ENCODE results near the gene MARK1.

The MARK1 gene

DNA sequence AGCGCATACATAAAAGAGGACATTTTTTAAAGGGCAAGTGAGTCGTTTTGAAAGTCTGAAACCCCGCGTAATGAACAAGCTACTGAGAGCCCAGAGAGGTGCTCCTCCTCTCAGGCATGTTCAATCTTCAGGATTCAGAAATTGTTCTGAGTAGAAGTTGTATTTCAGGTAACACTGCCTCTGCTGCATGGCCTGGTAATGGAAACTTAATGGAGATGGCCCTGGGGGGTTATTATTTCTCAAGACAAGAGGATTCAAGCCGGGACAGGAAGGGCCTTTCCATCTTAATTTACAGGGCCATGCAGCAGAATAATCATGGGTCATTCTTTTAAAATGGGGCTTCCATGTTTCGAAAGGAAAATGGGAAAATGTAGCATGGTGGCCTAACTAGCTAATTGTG, 42.1 kb upstream of the MARK1 start:
- H3K79me1 ChIP-seq (ENCODE audit: low read depth, low read length), result no peaks in the 10 kb centered on the region
- H3K4me3 ChIP-seq (ENCODE audit: low read length in 2 of 2), result no peak overlapping the region

DNA sequence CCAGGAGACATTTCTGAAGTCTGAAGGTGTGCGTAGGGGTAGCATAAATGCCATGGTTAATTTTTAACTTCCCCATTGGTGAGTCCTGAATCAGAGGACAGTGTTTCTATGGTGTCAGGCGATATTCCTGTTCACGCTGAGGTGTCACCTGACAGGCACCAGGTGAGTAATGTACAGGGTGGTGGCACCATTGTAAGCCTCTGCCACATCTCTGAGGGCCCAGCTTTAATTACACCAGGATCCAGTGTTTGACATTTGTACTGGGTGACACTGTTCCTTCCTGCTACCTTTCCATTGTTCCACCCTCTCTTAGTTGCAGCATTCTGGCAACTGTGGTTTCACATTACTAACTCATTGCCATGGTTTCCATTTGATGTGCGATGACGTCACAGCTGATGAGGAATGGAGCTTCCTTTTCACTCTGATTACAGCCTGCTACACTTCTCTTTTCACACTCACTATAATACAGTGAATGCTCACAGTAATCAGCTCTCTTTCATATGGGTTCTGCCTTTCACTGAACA, 40.6 kb upstream of the MARK1 start:
- peak; percentile 29 for DNase-seq (ENCODE audit: low spot score)
- H2BK12ac ChIP-seq (ENCODE audit: low read length), result no peak overlapping the region
- H4K8ac ChIP-seq (ENCODE audit: low read depth, low read length), result no peak overlapping the region
- no peak overlapping the region for H3K23ac ChIP-seq (ENCODE audit: low read depth, low read length, poor library complexity)
- H3K27ac ChIP-seq (replicated peaks; ENCODE audit: low read length), result no peak overlapping the region
- WGBS, 2 donors (ENCODE audit: extremely low coverage in 2 of 2, insufficient read length in 2 of 2, insufficient replicate concordance in 1 of 2), result no CpG with 5 or more reads among the region's 5 CpGs
- no peak overlapping the region for H4K91ac ChIP-seq (ENCODE audit: low read depth, low read length, poor library complexity)
- no peak overlapping the region for H3K4me2 ChIP-seq (ENCODE audit: insufficient read depth, low read length, poor library complexity, severe bottlenecking)
- H3K9ac ChIP-seq (ENCODE audit: low read depth, low read length, poor library complexity), result no peak overlapping the region
- peaks cover 4 to 8% of the 10 kb centered on the region in 2 donors for H3K4me1 ChIP-seq (ENCODE audit: control insufficient read depth in 2 of 2, insufficient read depth in 1 of 2, low read depth in 1 of 2, low read length in 2 of 2)
- H3K27me3 ChIP-seq (ENCODE audit: control insufficient read depth in 3 of 3, insufficient read depth in 3 of 3, low read depth in 1 of 3, low read length in 3 of 3), result no peaks in the 10 kb centered on the region
- no peak overlapping the region for H3K18ac ChIP-seq (ENCODE audit: low read length)
- H2AK5ac ChIP-seq (ENCODE audit: low read depth, low read length), result no peak overlapping the region
- no peak overlapping the region for H2BK5ac ChIP-seq (ENCODE audit: low read length)
- H3K79me1 ChIP-seq (ENCODE audit: low read depth, low read length), result no peaks in the 10 kb centered on the region
- no peak overlapping the region for H3K4ac ChIP-seq (ENCODE audit: low read length)
- H3K4me3 ChIP-seq (ENCODE audit: low read length in 2 of 2), result no peak overlapping the region
- H3K14ac ChIP-seq (ENCODE audit: low read length), result no peak overlapping the region
- no peak overlapping the region for H2BK15ac ChIP-seq (ENCODE audit: low read length)
- no peaks in the 10 kb centered on the region for H3K36me3 ChIP-seq (replicated peaks in 1 of 2; ENCODE audit: control insufficient read depth in 2 of 2, insufficient read depth in 2 of 2, low read length in 2 of 2)
- H3K9me3 ChIP-seq (replicated peaks in 1 of 2; ENCODE audit: control insufficient read depth in 2 of 2, insufficient read depth in 1 of 2, low read depth in 1 of 2, low read length in 2 of 2), result no peaks in the 10 kb centered on the region
- H2AFZ ChIP-seq (ENCODE audit: low read length), result no peak overlapping the region
- H2BK120ac ChIP-seq (ENCODE audit: low read depth, low read length), result no peak overlapping the region

More for the DNA sequence above, 42.1 kb upstream of the MARK1 start:
- Histone ChIP-seq H3K4me1 (ENCODE audit: control insufficient read depth in 2 of 2, insufficient read depth in 1 of 2, low read depth in 1 of 2, low read length in 2 of 2) (peaks cover 4 to 8% of the 10 kb centered on the region in 2 donors), H3K27me3 (ENCODE audit: control insufficient read depth in 3 of 3, insufficient read depth in 3 of 3, low read depth in 1 of 3, low read length in 3 of 3) (no peaks in the 10 kb centered on the region), H2BK15ac (ENCODE audit: low read length) (no peak overlapping the region), H2BK120ac (ENCODE audit: low read depth, low read length) (no peak overlapping the region), H3K14ac (ENCODE audit: low read length) (no peak overlapping the region), H2AFZ (ENCODE audit: low read length) (no peak overlapping the region), H3K18ac (ENCODE audit: low read length) (no peak overlapping the region), H2AK5ac (ENCODE audit: low read depth, low read length) (no peak overlapping the region), H2BK5ac (ENCODE audit: low read length) (no peak overlapping the region), H2BK12ac (ENCODE audit: low read length) (no peak overlapping the region), H3K36me3 (replicated peaks in 1 of 2; ENCODE audit: control insufficient read depth in 2 of 2, insufficient read depth in 2 of 2, low read length in 2 of 2) (no peaks in the 10 kb centered on the region), H3K23ac (ENCODE audit: low read depth, low read length, poor library complexity) (no peak overlapping the region), H4K8ac (ENCODE audit: low read depth, low read length) (no peak overlapping the region), H3K4me2 (ENCODE audit: insufficient read depth, low read length, poor library complexity, severe bottlenecking) (no peak overlapping the region), H3K27ac (replicated peaks; ENCODE audit: low read length) (no peak overlapping the region), H3K4ac (ENCODE audit: low read length) (no peak overlapping the region), H4K91ac (ENCODE audit: low read depth, low read length, poor library complexity) (no peak overlapping the region), H3K9ac (ENCODE audit: low read depth, low read length, poor library complexity) (no peak overlapping the region), H3K9me3 (replicated peaks in 1 of 2; ENCODE audit: control insufficient read depth in 2 of 2, insufficient read depth in 1 of 2, low read depth in 1 of 2, low read length in 2 of 2) (no peaks in the 10 kb centered on the region)
- DNase-seq (ENCODE audit: low spot score), result no peak
- no CpG with 5 or more reads among the region's 6 CpGs for WGBS, 2 donors (ENCODE audit: extremely low coverage in 2 of 2, insufficient read length in 2 of 2, insufficient replicate concordance in 1 of 2)

DNA sequence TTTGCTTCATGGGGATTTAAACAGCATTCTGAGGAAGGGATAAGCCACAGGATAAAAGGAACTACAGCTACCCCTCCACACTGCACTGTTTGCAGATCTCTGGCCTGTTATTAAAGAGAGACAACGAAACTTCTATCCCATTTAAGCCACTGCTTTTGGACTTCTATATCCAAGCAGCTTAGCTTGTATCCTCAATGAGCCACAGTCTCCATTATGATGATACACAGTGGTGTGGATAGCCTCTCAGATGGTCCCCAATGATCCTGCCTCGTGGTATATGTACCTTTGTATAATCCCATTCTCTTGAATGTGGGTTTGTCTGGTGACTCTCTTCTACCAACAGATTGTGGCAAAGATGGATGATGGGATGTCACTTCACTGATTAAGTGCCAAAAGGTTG, 36.0 kb upstream of the MARK1 start:
- no peak overlapping the region for H3K14ac ChIP-seq (ENCODE audit: low read length)
- H2BK12ac ChIP-seq (ENCODE audit: low read length), result no peak overlapping the region
- no peak overlapping the region for H3K4me2 ChIP-seq (ENCODE audit: insufficient read depth, low read length, poor library complexity, severe bottlenecking)
- no peaks in the 10 kb centered on the region for H3K36me3 ChIP-seq (replicated peaks in 1 of 2; ENCODE audit: control insufficient read depth in 2 of 2, insufficient read depth in 2 of 2, low read length in 2 of 2)
- H3K9ac ChIP-seq (ENCODE audit: low read depth, low read length, poor library complexity), result no peak overlapping the region
- no peaks in the 10 kb centered on the region for H3K79me1 ChIP-seq (ENCODE audit: low read depth, low read length)
- no peak for DNase-seq (ENCODE audit: low spot score)
- H3K4me1 ChIP-seq (ENCODE audit: control insufficient read depth in 2 of 2, insufficient read depth in 1 of 2, low read depth in 1 of 2, low read length in 2 of 2), result peaks cover 4 to 8% of the 10 kb centered on the region in 2 donors
- no peak overlapping the region for H3K18ac ChIP-seq (ENCODE audit: low read length)
- no peaks in the 10 kb centered on the region for H3K9me3 ChIP-seq (replicated peaks in 1 of 2; ENCODE audit: control insufficient read depth in 2 of 2, insufficient read depth in 1 of 2, low read depth in 1 of 2, low read length in 2 of 2)
- H3K4ac ChIP-seq (ENCODE audit: low read length), result no peak overlapping the region
- H3K27me3 ChIP-seq (ENCODE audit: control insufficient read depth in 3 of 3, insufficient read depth in 3 of 3, low read depth in 1 of 3, low read length in 3 of 3), result no peaks in the 10 kb centered on the region
- no peak overlapping the region for H4K91ac ChIP-seq (ENCODE audit: low read depth, low read length, poor library complexity)
- H3K23ac ChIP-seq (ENCODE audit: low read depth, low read length, poor library complexity), result no peak overlapping the region
- WGBS, 2 donors (ENCODE audit: extremely low coverage in 2 of 2, insufficient read length in 2 of 2, insufficient replicate concordance in 1 of 2), result no CpG with 5 or more reads among the region's 2 CpGs
- no peak overlapping the region for H3K27ac ChIP-seq (replicated peaks; ENCODE audit: low read length)
- no peak overlapping the region for H2BK5ac ChIP-seq (ENCODE audit: low read length)
- H2BK120ac ChIP-seq (ENCODE audit: low read depth, low read length), result no peak overlapping the region
- H4K8ac ChIP-seq (ENCODE audit: low read depth, low read length), result no peak overlapping the region
- H2AK5ac ChIP-seq (ENCODE audit: low read depth, low read length), result no peak overlapping the region
- no peak overlapping the region for H2BK15ac ChIP-seq (ENCODE audit: low read length)
- no peak overlapping the region for H3K4me3 ChIP-seq (ENCODE audit: low read length in 2 of 2)
- H2AFZ ChIP-seq (ENCODE audit: low read length), result no peak overlapping the region

DNA sequence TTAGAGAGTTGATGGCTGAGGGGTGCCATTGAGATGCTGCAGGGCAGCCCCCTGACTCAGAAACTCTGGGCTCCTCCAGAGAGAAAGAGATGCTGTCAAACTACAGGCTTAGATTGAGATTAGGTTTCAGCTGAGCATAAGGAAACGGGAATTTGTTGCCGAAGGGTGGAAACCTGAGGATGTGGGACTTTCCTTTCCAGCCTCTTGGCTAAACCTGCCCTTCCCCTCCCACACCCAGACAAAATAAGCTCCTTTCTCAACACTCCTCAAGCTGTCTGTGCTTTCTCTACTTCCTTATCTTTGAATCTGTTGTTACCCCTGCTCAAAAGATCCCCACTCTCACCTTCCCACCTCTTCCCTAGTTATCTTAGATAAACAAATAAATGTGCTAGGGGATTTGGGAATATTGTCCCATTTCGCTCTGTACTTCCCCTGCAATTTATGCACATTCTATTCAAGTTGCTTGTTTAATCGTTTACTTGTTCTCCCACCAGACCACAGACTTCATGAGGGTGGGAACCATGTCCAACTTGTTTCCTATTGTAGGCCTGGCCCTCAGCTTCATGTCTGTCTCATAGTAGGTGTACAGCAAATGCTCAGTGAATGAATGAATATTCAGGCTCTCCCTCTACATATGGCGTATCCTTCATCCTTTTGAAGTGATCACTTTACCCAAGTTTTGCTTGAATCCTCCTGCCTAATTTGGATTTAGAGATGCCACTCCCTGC, 30.6 kb upstream of the MARK1 start:
- no peak overlapping the region for H3K23ac ChIP-seq (ENCODE audit: low read depth, low read length, poor library complexity)
- H2BK5ac ChIP-seq (ENCODE audit: low read length), result no peak overlapping the region
- no peak overlapping the region for H3K27ac ChIP-seq (replicated peaks; ENCODE audit: low read length)
- H3K4me2 ChIP-seq (ENCODE audit: insufficient read depth, low read length, poor library complexity, severe bottlenecking), result no peak overlapping the region
- H3K4me1 ChIP-seq (ENCODE audit: control insufficient read depth in 2 of 2, insufficient read depth in 1 of 2, low read depth in 1 of 2, low read length in 2 of 2), result no peaks in the 10 kb centered on the region
- peaks cover 0 to 13% (median 0%) of the 10 kb centered on the region in 3 experiments for H3K27me3 ChIP-seq (ENCODE audit: control insufficient read depth in 3 of 3, insufficient read depth in 3 of 3, low read depth in 1 of 3, low read length in 3 of 3)
- H3K4me3 ChIP-seq (ENCODE audit: low read length in 2 of 2), result no peak overlapping the region
- H3K36me3 ChIP-seq (replicated peaks in 1 of 2; ENCODE audit: control insufficient read depth in 2 of 2, insufficient read depth in 2 of 2, low read length in 2 of 2), result no peaks in the 10 kb centered on the region
- no peaks in the 10 kb centered on the region for H3K79me1 ChIP-seq (ENCODE audit: low read depth, low read length)
- H2BK12ac ChIP-seq (ENCODE audit: low read length), result no peak overlapping the region
- DNase-seq (ENCODE audit: low spot score), result no peak
- no peaks in the 10 kb centered on the region for H3K9me3 ChIP-seq (replicated peaks in 1 of 2; ENCODE audit: control insufficient read depth in 2 of 2, insufficient read depth in 1 of 2, low read depth in 1 of 2, low read length in 2 of 2)
- H4K91ac ChIP-seq (ENCODE audit: low read depth, low read length, poor library complexity), result no peak overlapping the region
- no peak overlapping the region for H3K4ac ChIP-seq (ENCODE audit: low read length)
- no peak overlapping the region for H2AFZ ChIP-seq (ENCODE audit: low read length)
- no peak overlapping the region for H2BK15ac ChIP-seq (ENCODE audit: low read length)
- no CpG with 5 or more reads among the region's 5 CpGs for WGBS, 2 donors (ENCODE audit: extremely low coverage in 2 of 2, insufficient read length in 2 of 2, insufficient replicate concordance in 1 of 2)
- no peak overlapping the region for H3K14ac ChIP-seq (ENCODE audit: low read length)
- no peak overlapping the region for H3K9ac ChIP-seq (ENCODE audit: low read depth, low read length, poor library complexity)
- H2AK5ac ChIP-seq (ENCODE audit: low read depth, low read length), result no peak overlapping the region
- H4K8ac ChIP-seq (ENCODE audit: low read depth, low read length), result no peak overlapping the region
- H2BK120ac ChIP-seq (ENCODE audit: low read depth, low read length), result no peak overlapping the region
- no peak overlapping the region for H3K18ac ChIP-seq (ENCODE audit: low read length)

All from neuronal stem cell (in vitro differentiated cells).